Measurements from ENCODE around the gene GPR55. TPM values are rescaled to one million over a fixed set of nuclear protein-coding genes. Genes with fewer than 3 reads are reported as not detected.
A peak's percentile ranks its signal among the peaks of the same experiment; 100 is the strongest.

Gene GPR55
- total and polyA plus RNA-seq, 11 donors: 0.03 to 0.36 (median 0.11) TPM; not detected in 6

DNA sequence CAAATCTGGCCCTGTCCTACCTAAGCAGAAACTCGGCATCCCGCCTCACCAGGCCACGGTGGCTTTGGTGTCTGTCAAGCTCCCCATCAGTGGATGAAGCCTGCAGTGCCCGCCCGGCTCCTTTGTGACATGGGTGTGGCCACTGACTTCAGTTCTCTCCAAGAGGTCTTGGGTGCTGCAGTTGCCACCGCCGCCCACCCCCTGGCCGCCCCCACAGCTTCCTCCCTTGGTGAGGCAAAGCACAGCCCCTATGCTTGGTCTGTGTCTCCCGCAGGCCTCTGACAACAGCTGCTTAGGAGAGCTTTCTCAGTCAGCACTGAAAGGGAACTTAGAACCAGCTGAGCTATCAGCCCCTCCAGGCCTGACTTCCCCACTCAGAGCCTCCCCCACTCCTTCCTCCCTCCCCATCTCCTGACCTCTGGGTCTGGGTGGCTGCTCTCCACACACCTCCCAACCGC, 22.9 kb upstream of the GPR55 start:
- Histone ChIP-seq H3K27me3 (no peaks in the 10 kb centered on the region), H3K4me1 (peaks cover 0 to 9% (median 0%) of the 10 kb centered on the region in 12 donors), H3K4me3 (no peak overlapping the region), H3K9me3 (no peaks in the 10 kb centered on the region), H3K27ac (no peak overlapping the region), H3K36me3 (no peaks in the 10 kb centered on the region)
- DNase-seq: no peak
- 67 to 89% (median 81%) methylated on average over 10 of the region's 10 CpGs for WGBS, 4 donors
- peak in 2 of 4 donors; percentile 19 to 45 for ATAC-seq
- intact Hi-C loops (cut with DNase I): no loop called here
- no peak for TF ChIP-seq POLR2A (IDR thresholded peaks at IDR 0.05)
- TF ChIP-seq, protein P1, sequence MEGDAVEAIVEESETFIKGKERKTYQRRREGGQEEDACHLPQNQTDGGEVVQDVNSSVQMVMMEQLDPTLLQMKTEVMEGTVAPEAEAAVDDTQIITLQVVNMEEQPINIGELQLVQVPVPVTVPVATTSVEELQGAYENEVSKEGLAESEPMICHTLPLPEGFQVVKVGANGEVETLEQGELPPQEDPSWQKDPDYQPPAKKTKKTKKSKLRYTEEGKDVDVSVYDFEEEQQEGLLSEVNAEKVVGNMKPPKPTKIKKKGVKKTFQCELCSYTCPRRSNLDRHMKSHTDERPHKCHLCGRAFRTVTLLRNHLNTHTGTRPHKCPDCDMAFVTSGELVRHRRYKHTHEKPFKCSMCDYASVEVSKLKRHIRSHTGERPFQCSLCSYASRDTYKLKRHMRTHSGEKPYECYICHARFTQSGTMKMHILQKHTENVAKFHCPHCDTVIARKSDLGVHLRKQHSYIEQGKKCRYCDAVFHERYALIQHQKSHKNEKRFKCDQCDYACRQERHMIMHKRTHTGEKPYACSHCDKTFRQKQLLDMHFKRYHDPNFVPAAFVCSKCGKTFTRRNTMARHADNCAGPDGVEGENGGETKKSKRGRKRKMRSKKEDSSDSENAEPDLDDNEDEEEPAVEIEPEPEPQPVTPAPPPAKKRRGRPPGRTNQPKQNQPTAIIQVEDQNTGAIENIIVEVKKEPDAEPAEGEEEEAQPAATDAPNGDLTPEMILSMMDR (IDR thresholded peaks at IDR 0.05): no peak

DNA sequence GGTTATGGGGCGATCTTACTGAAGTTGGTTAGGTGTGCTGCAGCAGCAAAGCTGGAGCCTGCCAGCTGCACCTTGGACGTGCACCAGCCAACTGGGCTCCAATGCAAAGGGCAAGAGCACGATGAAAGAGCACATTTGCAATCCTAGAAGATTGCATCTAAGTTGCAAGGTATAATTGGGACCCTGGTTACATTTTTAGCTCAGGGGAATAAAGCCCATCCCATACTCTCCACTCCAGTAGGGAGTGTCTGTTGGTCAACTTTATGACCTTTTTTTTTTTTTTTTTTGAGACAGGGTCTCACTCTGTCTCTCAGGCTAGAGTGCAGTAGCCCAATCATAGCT, 22.2 kb upstream of the GPR55 start:
- peaks cover 0 to 9% (median 0%) of the 10 kb centered on the region in 12 donors for H3K4me1 ChIP-seq
- H3K36me3 ChIP-seq: no peaks in the 10 kb centered on the region
- no peak for TF ChIP-seq POLR2A (IDR thresholded peaks at IDR 0.05)
- TF ChIP-seq, protein P1 (IDR thresholded peaks at IDR 0.05): no peak
- DNase-seq (no peak), ATAC-seq (no peak)
- no peaks in the 10 kb centered on the region for H3K9me3 ChIP-seq
- H3K27me3 ChIP-seq: no peaks in the 10 kb centered on the region
- 91 to 95% (median 92%) methylated on average over 3 of the region's 3 CpGs for WGBS, 4 donors
- no peak overlapping the region for H3K27ac ChIP-seq
- intact Hi-C loops (cut with DNase I): no loop called here
- H3K4me3 ChIP-seq: no peak overlapping the region

DNA sequence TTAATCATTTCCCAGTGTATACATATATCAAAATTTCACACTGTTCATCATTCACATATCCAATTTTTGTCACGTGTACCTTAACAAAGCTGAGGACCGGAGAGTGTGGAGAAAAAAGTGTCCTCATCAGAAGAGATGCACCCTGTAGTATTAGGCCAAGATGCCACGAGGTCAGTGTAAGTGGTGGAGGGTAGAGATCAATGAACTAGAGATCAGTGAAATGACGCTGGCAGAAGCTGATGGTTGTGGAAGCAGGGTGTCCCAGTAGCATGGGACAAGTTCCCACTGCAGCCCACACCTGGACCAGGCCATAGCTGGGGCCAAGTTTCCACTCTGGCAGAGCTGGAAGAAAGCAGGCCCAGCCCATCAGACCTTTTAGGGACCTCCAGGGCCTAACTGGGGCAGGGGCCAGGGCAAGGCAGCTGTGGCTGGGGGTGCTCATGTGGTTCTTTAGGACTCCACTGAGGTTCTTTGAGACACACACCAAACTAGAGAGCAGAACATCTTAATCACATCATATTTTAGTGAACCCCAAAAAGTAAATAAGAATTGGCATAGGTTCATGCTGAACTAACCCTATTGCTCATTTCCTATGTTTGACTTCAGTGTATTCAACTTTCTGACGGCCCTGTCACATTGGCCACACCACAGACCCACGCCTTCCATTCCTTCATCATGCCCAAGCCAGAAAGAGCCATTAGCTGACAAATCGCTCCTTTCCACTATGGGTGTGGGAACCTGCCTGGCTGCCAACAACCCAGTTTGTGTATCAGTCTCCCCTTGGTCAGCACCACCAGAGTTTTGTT, 21.6 kb upstream of the GPR55 start:
- intact Hi-C loops (cut with DNase I): no loop called here
- no peak for ATAC-seq
- DNase-seq: no peak
- Histone ChIP-seq H3K4me1 (peaks cover 0 to 9% (median 0%) of the 10 kb centered on the region in 12 donors), H3K27ac (no peak overlapping the region), H3K4me3 (no peak overlapping the region), H3K36me3 (no peaks in the 10 kb centered on the region), H3K27me3 (no peaks in the 10 kb centered on the region), H3K9me3 (no peaks in the 10 kb centered on the region)
- TF ChIP-seq POLR2A (IDR thresholded peaks at IDR 0.05): no peak
- 88 to 91% (median 90%) methylated on average over 7 of the region's 7 CpGs for WGBS, 4 donors

DNA sequence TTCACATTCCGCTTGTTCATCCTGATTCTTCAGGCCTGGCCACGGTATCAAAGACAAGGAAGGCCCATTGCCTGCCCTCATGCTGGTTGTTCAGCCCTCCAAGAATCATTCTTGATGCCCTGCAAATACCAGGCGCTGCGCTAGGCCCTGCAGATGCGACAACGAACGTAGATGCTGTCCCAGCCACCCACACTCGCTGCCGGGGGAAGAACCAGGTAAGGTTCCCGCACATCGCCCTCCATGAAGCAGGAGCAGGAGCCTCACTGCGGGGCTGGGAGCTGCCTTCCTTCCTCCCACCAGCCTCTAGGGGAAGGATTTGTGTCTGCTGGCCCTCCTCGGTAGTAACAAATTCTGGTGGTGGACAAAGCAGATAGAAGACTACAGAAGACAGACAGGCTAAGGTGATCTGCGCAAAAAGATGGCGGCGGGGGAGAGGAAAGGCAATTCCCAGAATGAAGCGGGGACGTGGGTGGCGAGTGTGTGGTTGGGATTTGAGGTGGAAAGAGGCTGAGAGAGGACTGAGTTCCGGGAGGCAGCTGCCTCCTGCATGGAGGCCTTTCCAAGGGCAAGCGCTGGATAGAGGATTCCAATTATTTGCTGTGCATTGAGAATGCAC, 19.8 kb upstream of the GPR55 start:
- peaks cover 0 to 2% (median 0%) of the 10 kb centered on the region in 9 donors for H3K27me3 ChIP-seq
- 95% methylated on average over 21 of the region's 21 CpGs for WGBS, 4 donors
- DNase-seq (peak in 1 of 5 donors; percentile 46), ATAC-seq (no peak)
- peaks cover 0 to 9% (median 0%) of the 10 kb centered on the region in 12 donors for H3K4me1 ChIP-seq
- intact Hi-C loops (cut with DNase I): no loop called here
- H3K4me3 ChIP-seq: no peak overlapping the region
- H3K36me3 ChIP-seq: no peaks in the 10 kb centered on the region
- no peaks in the 10 kb centered on the region for H3K9me3 ChIP-seq
- H3K27ac ChIP-seq: no peak overlapping the region
- TF ChIP-seq, protein P1 (IDR thresholded peaks at IDR 0.05): no peak
- no peak for TF ChIP-seq POLR2A (IDR thresholded peaks at IDR 0.05)
